ENCODE results near the gene SNX2. TPM values are rescaled to one million over a fixed set of nuclear protein-coding genes. Genes with fewer than 3 reads are reported as not detected.
A peak's percentile ranks its signal among the peaks of the same experiment; 100 is the strongest.

SNX2 gene, protein sequence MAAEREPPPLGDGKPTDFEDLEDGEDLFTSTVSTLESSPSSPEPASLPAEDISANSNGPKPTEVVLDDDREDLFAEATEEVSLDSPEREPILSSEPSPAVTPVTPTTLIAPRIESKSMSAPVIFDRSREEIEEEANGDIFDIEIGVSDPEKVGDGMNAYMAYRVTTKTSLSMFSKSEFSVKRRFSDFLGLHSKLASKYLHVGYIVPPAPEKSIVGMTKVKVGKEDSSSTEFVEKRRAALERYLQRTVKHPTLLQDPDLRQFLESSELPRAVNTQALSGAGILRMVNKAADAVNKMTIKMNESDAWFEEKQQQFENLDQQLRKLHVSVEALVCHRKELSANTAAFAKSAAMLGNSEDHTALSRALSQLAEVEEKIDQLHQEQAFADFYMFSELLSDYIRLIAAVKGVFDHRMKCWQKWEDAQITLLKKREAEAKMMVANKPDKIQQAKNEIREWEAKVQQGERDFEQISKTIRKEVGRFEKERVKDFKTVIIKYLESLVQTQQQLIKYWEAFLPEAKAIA
- 10 to 100 TPM; 14.8 to 34.0 TPM for total RNA-seq

GRCh38 chr5:122774861-122775549 lies at the start of gene SNX2:
Gene SNX2, plus strand, starts transcription at chr5:122775080. Its CDS starts 24 bp downstream, at chr5:122775104.
- DNase-seq (peak; percentile 94 to 98 (median 94)), ATAC-seq (peak; percentile 96)
- peak; percentile 50 to 83 (median 83) for TF ChIP-seq POLR2A (IDR thresholded peaks at IDR 0.05)
- peak in 5 of 7 experiments; percentile 8 to 45 (median 35) for TF ChIP-seq CTCF (IDR thresholded peaks at IDR 0.05)
- H3K27me3 ChIP-seq, result no peaks in the 10 kb centered on the region
- H3K4me1 ChIP-seq, result peaks cover 25% of the 10 kb centered on the region
- no peaks in the 10 kb centered on the region for H3K36me3 ChIP-seq (replicated peaks in 1 of 2; ENCODE audit: insufficient read depth in 1 of 2, low read depth in 2 of 2)
- H3K27ac ChIP-seq, result peak within 1 kb of the TSS; percentile 70 to 90 (median 86)
- no peaks in the 10 kb centered on the region for H3K9me3 ChIP-seq
- intact Hi-C loops (cut with DNase I), result no loop called here
- WGBS, 2 donors, result 0 to 1% methylated on average over 11 to 66 of the region's 67 CpGs
- H3K4me3 ChIP-seq, result peak within 1 kb of the TSS; percentile 81 to 92

DNA sequence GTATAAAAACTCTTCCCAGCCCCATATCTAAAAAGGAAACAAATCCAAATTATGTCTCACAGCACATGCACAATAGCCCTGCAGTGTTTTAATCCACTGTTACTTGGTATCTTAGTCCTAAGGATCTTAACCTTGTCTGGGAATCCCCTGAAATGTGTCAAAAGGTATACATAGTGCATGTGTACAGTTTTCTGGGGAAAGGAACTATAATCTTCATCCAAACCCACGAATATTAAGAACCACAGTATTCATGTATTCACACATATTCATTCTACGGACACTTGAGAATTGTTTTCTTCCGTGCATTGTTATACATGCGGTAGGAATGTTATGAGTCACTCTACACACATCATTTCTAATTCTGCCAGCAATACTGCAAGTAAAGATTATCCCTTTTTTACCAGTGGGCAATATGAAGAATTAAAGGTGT lies 47.8 kb upstream of the SNX2 start:
- no peak for ATAC-seq
- intact Hi-C loops (cut with DNase I), result no loop called here
- Histone ChIP-seq H3K27ac (no peak overlapping the region), H3K9me3 (no peaks in the 10 kb centered on the region), H3K4me1 (no peaks in the 10 kb centered on the region), H3K4me3 (no peak overlapping the region), H3K27me3 (no peaks in the 10 kb centered on the region), H3K36me3 (replicated peaks in 1 of 2; ENCODE audit: insufficient read depth in 1 of 2, low read depth in 2 of 2) (no peaks in the 10 kb centered on the region)
- no peak for DNase-seq
- WGBS, 2 donors, result 74 to 77% methylated on average over 4 of the region's 4 CpGs
- TF ChIP-seq CTCF (IDR thresholded peaks at IDR 0.05) (no peak), POLR2A (IDR thresholded peaks at IDR 0.05) (no peak)

DNA sequence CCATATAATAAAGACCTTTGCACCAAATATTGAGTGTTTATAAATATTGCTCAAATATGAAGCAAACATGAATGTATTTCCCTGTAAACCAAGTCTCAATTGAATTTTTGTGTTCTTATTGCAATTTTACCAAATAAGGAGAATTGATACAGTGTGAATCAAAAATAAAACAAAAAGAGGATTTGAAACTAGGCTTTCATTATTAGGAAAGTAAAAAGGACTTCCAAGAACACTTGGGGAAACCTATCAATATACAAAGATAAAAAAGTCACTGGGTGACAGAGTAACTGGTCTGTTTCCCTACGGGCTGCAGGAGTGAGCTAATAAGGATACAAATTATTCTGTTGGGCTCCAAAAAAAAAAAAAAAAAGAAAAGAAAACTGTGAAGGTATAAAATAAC lies 44.8 kb upstream of the SNX2 start:
- ATAC-seq (no peak), DNase-seq (no peak)
- Histone ChIP-seq H3K9me3 (no peaks in the 10 kb centered on the region), H3K27me3 (no peaks in the 10 kb centered on the region), H3K27ac (no peak overlapping the region), H3K36me3 (replicated peaks in 1 of 2; ENCODE audit: insufficient read depth in 1 of 2, low read depth in 2 of 2) (no peaks in the 10 kb centered on the region), H3K4me3 (no peak overlapping the region), H3K4me1 (no peaks in the 10 kb centered on the region)
- WGBS, 2 donors, result 60 to 86% methylated on average over 1 of the region's 1 CpG
- intact Hi-C loops (cut with DNase I), result no loop called here
- TF ChIP-seq POLR2A (IDR thresholded peaks at IDR 0.05) (no peak), CTCF (IDR thresholded peaks at IDR 0.05) (no peak)

- Histone ChIP-seq H3K4me1 (no peaks in the 10 kb centered on the region), H3K27me3 (no peaks in the 10 kb centered on the region), H3K36me3 (replicated peaks in 1 of 2; ENCODE audit: insufficient read depth in 1 of 2, low read depth in 2 of 2) (no peaks in the 10 kb centered on the region), H3K4me3 (no peak overlapping the region), H3K9me3 (no peaks in the 10 kb centered on the region), H3K27ac (no peak overlapping the region)
- ATAC-seq, result no peak
- intact Hi-C loops (cut with DNase I), result no loop called here
- DNase-seq, result no peak
- TF ChIP-seq POLR2A (IDR thresholded peaks at IDR 0.05) (no peak), CTCF (IDR thresholded peaks at IDR 0.05) (no peak)
- 71 to 89% methylated on average over 1 of the region's 1 CpG for WGBS, 2 donors
Measured at GRCh38 chr5:122730456-122730855, 44.4 kb upstream of the SNX2 start.
